Measurements from ENCODE around the gene PLEKHA4. TPM values are rescaled to one million over a fixed set of nuclear protein-coding genes. Genes with fewer than 3 reads are reported as not detected.
A peak's percentile ranks its signal among the peaks of the same experiment; 100 is the strongest.

PLEKHA4 gene
- total RNA-seq, 1 donor from 2014 or later = 29.5 TPM

- DNase-seq (ENCODE audit: low read depth) = no peak
Observed at GRCh38 chr19:48833977-48834376, 34.4 kb downstream of the PLEKHA4 start.

GRCh38 chr19:48833049-48833448 lies 35.4 kb downstream of the PLEKHA4 start:
- DNase-seq (ENCODE audit: low read depth) = no peak

- DNase-seq (ENCODE audit: low read depth) = no peak
Observed at GRCh38 chr19:48830965-48831364, 37.5 kb downstream of the PLEKHA4 start.

- DNase-seq (ENCODE audit: low read depth) = no peak
Observed at GRCh38 chr19:48830088-48830487, 38.3 kb downstream of the PLEKHA4 start.

- DNase-seq (ENCODE audit: low read depth) = no peak
Observed at GRCh38 chr19:48826606-48827020, 41.8 kb downstream of the PLEKHA4 start.

GRCh38 chr19:48822514-48822913 lies 45.9 kb downstream of the PLEKHA4 start:
- DNase-seq (ENCODE audit: low read depth) = no peak

- DNase-seq (ENCODE audit: low read depth) = no peak
Observed at GRCh38 chr19:48821633-48822032, 46.8 kb downstream of the PLEKHA4 start.

GRCh38 chr19:48819366-48819816 lies 49.0 kb downstream of the PLEKHA4 start:
- DNase-seq (ENCODE audit: low read depth) = peak; percentile 91

- no peak for DNase-seq (ENCODE audit: low read depth)
Observed at GRCh38 chr19:48818234-48818820, 50.1 kb downstream of the PLEKHA4 start.

- no peak for DNase-seq (ENCODE audit: low read depth)
Observed at GRCh38 chr19:48817585-48818124, 50.8 kb downstream of the PLEKHA4 start.

GRCh38 chr19:48815870-48816501 lies 52.4 kb downstream of the PLEKHA4 start:
- DNase-seq (ENCODE audit: low read depth) = peak; percentile 47

- DNase-seq (ENCODE audit: low read depth) = no peak
Observed at GRCh38 chr19:48814895-48815294, 53.5 kb downstream of the PLEKHA4 start.

- no peak for DNase-seq (ENCODE audit: low read depth)
Observed at GRCh38 chr19:48813123-48813913, 55.1 kb downstream of the PLEKHA4 start.

- peak; percentile 29 for DNase-seq (ENCODE audit: low read depth)
Observed at GRCh38 chr19:48812094-48812929, 56.1 kb downstream of the PLEKHA4 start.

GRCh38 chr19:48810151-48810550 lies 58.3 kb downstream of the PLEKHA4 start:
- DNase-seq (ENCODE audit: low read depth) = no peak

GRCh38 chr19:48807590-48808308 lies 60.7 kb downstream of the PLEKHA4 start:
- DNase-seq (ENCODE audit: low read depth) = no peak

GRCh38 chr19:48806818-48807589 lies 61.4 kb downstream of the PLEKHA4 start:
- no peak for DNase-seq (ENCODE audit: low read depth)

GRCh38 chr19:48806518-48806817 lies 61.9 kb downstream of the PLEKHA4 start:
- peak; percentile 34 for DNase-seq (ENCODE audit: low read depth)

- no peak for DNase-seq (ENCODE audit: low read depth)
Observed at GRCh38 chr19:48805452-48805851, 63.0 kb downstream of the PLEKHA4 start.

GRCh38 chr19:48804496-48804895 lies 63.9 kb downstream of the PLEKHA4 start:
- no peak for DNase-seq (ENCODE audit: low read depth)

All from myocyte (in vitro differentiated cells).